Measurements from ENCODE around the gene GPATCH8.

DNA sequence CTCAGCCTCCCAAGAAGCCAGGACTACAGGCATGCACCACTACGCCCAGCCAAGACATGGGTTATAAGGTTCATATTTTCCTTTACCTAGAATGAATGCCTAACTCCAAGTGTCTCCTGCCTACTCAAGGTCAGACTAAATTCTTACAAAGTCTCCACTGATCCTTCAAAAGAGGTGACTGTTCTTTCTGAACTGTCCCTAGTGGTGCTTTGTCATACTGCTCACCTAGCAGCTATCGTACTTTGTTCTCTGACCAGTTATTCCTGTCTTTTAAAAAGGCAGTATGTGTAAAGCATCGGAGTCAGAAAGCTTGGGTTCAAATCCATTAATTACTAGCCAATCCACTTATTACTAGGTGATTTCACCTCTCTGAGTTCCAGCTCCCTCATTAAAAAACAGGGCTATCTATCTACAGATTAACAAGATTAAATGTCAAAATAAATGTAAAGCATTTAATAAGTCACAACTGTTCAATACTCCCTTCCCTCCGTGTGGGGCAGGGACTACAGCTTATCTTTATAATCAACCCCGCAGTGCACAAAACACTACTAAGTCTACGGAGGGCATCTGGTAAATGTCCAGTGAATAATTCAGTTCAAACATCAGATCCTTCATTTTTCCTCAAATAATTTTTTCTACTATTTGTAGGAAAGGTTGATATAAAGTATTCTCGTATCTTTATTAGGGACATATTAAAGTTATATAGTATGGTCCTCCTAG, 93.7 kb downstream of the GPATCH8 start:
- TF ChIP-seq EZH2 (IDR thresholded peaks at IDR 0.05; ENCODE audit: low read length, missing control alignments): no peak
- TF ChIP-seq CTCF (conservative IDR thresholded peaks at IDR 0.05 in 1 of 2, IDR thresholded peaks at IDR 0.05 in 1 of 2; ENCODE audit: low read depth in 1 of 2, low read length in 2 of 2): peak in 1 of 2 donors; percentile 14

Measured in fibroblast of lung (primary cell).